H4 (cell line): ENCODE results near the gene CHID1. TPM values are rescaled to one million over a fixed set of nuclear protein-coding genes. Genes with fewer than 3 reads are reported as not detected.

Source experiments
- DNase-seq: peaks from one replicate; pipeline ENCODE4 v3.0.0-alpha.2; 2015; ENCODE audit warnings: low spot score
- total RNA-seq: library from RNA; depleted of rRNA; stranded (reverse); fragments of >200 nt; shearing (Covaris generic); gene quantifications from 2 replicates; pipeline ENCODE4 v1.2.3, GENCODE V29; 2014

CHID1 gene
- total RNA-seq, 1 experiment from 2014 or later: 65.1 TPM

DNA sequence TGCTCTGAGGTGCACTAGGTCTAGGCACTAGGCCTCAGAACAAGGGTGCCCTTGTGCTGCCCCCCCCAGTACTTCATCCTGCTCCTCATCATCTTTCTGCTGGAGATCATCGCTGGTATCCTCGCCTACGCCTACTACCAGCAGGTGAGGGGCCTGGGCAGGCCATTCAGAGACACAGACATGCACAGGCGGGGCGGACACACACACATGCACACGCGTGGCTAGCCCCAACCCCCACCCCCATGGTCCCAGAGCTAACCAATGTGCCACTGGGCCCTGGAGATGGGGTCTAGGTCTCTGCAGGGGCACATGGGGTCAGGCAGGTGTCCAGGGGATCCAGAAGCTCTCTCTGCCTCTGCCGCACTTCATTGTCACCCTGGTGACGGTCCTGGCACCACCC, 73.9 kb downstream of the CHID1 start:
- DNase-seq: no peak

DNA sequence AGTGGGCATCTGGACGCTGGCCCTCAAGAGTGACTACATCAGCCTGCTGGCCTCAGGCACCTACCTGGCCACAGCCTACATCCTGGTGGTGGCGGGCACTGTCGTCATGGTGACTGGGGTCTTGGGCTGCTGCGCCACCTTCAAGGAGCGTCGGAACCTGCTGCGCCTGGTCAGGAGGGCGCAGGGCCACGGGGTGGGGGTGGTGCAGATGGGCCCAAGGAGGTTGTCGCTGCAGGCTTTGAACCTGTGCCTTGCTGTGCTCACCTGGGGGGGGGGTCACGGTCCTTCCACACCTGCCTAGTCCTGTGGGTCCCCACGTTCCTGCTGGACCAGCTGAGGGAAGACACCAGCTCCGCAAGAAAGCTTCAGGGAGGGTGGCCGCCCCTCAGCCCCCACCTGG, 74.3 kb downstream of the CHID1 start:
- DNase-seq: no peak

DNA sequence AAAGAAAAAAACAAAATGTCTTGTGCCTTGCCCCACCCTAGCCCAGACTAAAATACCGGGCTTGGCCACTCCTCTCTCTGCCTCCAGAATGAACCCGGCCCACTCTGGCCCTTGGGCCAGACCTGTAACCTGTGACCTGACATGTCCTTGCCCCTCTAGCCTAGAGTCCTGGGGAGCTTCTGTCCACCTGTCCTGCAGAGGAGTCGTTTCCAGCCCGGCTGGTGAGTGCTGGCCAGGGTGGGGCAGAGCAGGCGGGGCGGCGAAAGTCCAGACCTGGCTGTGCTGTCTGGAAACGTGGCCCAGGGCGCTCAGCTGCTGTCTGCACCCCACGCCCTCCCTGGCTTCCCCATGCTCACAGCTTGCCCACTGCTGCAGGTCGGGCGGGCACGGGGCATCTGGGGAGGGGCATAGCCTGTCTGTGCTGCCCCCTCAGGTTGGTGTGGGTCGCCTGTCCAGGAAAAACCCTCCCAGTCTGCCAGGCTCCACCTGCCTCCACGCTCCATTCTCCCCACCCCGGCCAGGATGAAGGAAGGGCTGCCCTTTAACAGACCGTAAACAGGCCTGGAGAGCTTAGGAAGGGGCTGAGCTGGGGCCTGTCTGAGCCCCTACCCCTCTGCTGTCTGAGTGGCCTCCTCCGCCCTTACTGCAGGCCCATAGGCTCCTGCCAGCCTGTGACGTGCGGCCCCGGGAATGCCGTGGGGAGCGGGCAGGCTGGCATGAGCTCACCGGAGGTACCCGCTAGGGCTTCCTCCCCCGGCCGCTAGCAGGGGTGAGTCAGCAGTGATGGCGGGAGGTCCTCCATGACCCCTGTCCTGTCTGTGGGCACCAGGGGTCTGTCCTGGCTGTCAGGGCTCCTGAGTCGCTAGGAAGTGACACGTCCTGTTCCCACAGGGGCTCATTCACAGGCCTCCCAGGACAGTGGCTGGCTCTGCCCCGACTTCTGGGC, 76.0 kb downstream of the CHID1 start:
- DNase-seq: peak; percentile 99

DNA sequence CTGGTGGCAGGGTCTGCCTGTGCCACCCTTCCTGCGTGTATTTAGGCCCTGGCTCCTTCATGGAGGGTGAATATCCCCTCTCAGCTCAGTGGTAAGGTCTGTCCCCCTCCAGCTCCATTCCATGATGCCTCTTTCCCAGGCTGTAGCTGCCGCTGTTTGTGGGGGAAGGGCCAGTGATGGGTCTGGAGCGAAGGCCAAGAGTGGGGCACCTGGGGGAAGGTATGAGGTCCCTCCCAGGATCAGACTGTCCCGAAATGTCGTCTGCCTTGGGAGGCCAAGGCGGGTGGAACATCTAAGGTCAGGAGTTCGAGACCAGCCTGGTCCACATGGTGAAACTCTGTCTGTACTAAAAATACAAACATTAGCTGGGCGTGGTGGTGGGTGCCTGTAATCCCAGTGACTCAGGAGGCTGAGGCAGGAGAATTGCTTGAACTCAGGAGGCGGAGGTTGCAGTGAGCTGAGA, 76.7 kb downstream of the CHID1 start:
- no peak for DNase-seq

DNA sequence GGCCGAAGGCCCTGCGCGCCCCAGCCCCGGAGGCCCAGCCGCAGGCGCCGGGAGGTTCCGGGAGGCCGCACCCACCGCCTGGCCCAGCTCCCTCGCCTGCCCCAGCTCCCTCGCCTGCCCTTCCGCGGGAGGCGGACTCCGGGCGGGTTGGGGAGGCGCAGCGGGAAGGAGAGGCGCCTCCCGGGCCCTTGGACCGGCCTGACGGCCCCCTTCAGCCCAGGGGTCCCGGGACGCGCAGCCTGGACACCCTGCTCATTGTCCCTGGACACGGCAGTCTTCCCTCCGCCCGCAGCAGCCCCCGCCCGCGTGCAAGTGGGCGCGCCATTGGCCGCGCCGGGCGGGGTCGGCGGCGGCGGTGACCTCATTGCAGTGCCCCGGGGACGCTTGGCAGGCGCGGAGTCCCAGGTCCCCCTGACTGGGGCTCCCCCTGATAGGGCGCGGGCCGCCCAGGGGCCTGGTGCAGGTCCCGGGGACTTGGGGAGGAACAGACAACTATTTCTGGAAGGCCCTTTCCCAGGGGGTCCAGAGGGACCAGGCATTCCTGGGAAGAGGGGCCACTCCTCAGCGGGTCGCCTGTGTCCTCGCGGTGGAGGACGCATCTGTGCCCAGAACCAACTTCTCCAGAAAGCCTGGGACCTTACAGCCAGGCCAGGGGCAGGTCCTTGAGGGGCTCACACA, 77.4 kb downstream of the CHID1 start:
- DNase-seq: no peak

DNA sequence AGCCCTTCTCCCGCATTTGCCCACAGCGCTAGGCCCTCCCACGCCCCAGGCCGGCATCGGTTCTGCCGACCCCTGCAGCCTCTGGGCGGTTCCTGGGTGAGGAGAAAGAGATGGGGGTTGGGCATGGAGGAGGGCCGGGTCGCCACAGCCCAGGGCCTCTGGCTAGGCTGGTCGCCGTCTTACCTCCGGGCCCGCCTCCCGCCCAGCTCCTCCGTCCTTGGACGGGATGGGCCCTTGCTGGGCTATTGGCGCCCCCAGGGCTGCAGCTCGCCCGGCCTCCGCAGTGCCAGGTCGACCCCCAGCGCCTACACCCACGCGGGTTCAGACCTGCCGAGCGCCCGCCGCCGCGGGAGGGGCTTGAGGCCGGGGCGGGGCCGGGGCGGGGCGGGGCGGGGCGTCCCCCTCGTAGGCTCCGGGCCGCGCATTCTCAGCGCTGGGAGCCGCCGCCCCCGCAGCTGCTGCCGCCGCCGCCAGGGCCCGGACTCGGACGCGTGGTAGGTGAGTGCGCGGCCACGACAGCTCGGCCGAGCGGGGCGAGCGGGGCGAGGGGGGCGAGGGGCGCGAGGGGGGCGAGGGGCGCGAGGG, 78.0 kb downstream of the CHID1 start, which contains the start of gene CD151:
Gene CD151 (plus strand): TSS at position 424 of the 585 bp plus-strand sequence. CDS start 3,118 bp downstream, outside the sequence.
- no peak for DNase-seq

DNA sequence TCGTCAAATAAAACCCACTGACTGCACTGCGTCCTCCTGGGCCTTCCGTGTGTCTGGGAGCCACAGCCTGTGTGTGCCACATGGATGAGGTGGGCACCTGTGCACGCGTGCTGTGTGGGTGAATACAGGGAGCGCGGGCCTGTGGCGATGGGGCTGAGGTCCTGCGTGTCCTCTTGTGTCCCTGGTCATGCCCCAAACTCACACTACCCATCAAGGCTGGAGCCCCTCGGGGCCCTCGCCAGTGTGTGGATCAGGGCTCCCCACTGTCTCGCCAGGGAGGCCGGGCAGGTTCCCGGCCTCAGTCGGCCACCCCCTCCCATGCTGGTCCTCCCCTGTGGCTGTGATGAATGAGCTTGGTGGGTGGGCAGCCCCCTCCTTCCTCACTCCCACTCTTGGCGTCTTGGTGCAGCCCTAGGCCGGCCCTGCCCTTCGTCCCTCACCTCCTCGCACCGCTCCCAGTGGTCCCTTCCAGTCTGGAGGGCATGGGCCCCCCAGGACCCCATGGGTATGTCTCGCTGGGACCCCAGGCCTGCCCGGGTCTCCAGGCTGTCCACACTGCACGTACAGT, 78.6 kb downstream of the CHID1 start:
- no peak for DNase-seq

DNA sequence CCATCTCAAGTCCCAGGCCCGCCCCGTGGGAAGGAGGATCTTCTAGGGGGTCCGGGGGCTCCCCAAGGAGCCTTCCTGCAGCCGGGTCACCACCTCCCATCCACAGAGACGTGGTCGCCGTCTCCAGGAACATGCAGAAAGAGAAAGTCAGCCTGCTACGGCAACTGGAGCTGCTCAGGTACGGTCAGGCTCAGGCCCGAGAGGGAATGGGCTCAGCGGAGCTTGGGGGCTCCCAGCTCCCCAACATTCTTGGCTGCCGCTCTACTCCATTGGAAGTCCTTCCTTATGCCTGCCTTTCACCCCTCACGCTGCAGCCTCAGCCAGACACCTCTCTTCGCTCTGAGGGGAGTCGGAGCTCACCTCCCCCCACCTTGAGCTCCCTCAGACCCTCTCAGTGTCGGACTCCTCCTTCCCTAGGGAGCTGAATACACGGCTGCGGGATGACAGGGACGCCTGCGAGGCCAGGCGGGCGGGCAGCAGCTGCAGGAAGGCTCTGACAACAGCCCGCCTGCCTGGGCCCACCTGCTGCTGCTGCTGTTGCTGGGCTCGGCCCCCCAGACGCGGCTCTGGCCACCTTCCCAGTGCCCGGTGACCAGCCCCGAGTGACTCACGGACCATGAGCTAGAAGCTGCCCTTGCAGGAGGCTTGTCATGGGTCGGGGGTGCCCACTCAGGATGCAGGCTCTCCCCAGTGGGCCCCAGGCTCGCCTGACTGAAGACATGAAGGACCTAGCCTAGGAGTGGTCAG, 79.3 kb downstream of the CHID1 start:
- no peak for DNase-seq

DNA sequence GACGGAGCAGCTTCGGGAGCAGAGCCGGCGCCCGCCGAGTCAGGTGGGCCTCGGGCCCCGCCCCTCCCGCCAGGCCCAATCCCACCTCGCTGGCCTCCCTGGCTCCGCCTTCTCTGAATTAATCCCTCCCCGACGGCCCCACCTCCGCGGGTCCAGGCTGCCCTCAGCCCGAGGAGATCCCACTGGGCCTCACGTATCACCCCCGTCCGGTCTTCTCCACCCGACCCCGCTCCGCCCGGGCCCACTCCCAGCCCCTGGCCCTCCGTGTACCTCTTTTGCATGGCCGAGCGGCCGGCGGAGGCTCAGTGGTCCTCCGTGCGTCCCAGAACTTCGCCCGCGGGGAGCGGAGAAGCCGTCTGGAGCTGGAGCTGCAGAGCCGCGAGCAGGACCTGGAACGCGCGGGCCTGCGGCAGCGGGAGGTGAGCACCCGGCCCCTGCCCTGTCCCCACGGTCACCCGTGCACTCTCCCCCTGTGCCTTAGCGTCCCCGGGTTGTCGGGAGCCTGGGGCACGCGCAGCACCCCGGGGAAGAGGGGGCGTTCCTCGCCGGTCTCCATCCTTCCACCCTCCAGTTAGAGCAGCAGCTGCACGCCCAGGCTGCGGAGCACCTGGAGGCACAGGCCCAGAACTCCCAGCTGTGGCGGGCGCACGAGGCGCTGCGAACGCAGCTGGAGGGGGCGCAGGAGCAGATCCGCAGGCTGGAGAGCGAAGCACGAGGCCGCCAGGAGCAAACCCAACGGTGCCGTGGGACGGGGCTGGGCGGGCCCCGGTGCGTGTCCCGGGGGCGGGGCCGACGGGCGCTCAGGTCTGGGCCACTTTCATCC, 80.1 kb downstream of the CHID1 start:
- DNase-seq: no peak

DNA sequence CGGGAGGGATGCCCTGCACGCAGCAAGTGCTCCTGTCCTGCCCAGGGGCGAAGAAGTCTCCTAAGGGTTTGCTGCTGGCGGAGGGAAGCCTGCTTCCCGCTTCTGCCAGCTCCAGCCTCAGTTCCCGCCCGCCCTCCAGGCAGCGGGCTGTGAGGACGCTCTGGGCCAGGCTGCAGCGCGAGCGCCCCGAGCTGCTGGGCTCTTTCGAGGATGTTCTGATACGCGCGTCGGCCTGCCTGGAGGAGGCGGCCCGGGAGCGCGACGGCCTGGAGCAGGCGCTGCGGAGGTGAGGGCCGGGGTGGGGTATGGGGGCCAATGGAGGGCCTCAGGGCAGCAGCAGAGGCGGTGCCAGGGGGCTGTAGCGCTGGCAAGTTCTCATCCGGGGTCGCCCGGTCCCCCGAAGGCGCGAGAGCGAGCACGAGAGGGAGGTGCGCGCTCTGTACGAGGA, 80.7 kb downstream of the CHID1 start:
- DNase-seq: no peak

DNA sequence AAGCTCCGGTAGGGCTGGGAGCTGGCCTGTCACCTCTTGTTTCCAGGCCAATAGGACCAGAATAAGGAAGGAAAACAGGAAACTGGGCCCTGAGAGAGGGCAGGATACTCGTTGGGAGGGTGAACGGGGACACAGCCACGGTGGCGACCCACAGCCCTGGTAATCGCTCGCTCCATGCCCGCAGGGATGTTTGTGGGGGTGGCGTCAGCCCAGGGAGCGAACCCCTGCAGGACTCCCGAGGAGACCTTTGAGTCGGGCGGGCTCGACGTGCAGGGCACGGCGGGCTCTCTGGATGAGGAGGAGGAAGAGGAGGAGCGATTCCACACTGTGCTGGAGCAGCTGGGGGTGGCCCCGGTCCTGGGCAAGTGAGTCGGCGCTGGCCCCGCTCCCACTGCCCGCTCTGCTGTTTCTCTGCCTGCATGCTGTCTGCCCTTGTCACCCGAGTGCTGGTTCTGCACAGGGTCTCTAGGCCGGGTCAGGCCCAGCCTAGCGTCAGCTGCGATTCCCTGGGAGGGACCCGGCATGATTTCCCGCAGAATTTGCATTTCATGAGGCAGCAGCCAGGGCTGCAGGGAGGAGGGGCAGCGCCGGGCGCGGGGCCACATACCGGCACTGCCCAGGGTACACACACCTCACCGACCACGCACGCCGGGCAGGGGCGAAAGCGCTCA, 81.3 kb downstream of the CHID1 start:
- DNase-seq: no peak

DNA sequence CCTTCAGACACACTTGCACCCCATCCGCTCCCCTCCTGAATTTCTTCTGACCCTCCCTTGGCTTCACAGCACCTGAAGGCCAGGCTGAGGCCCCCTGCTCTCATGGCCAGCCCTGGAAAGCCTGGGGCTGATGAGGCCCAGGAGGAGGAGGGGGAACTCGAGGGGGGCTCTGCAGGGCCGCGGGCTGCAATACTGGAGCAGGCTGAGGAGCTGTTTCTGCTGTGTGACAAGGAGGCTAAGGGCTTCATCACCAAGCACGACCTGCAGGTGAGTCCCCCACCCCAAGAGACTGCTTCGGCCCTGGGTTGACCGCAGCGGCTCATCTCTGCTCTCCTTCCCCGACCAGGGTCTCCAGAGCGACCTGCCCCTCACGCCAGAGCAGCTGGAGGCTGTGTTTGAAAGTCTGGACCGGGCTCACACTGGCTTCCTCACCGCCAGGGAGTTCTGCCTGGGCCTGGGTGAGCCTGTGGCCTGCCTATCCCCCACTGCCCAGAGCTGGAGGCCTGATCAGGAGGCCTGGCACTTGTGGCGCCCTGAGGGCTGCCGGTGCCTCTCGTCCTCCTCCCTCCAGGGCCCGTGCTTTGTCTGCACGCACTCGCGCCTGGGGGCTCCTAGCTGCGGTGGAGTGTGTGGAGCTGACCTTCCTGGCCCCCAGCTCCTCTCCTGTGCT, 82.0 kb downstream of the CHID1 start:
- no peak for DNase-seq

DNA sequence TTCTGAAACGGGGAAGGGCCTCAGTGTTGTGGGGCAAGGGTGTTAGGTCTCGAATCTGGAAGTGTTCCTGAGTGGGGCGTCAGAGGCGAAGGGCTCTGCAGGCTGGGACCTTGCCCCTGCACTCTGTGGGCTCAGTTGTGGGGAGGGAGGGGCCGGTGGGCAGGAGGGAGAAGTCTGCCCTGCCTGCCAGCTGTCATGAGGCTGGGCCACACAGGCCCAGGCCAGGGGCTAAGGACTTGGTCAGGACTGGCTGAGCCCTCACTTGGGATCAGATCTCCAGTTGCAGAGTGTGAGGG, 82.8 kb downstream of the CHID1 start, which contains the start of gene CRACR2B:
Gene CRACR2B (plus strand): TSS at position 23 of the 296 bp plus-strand sequence. CDS start 689 bp downstream, outside the sequence.
- no peak for DNase-seq

DNA sequence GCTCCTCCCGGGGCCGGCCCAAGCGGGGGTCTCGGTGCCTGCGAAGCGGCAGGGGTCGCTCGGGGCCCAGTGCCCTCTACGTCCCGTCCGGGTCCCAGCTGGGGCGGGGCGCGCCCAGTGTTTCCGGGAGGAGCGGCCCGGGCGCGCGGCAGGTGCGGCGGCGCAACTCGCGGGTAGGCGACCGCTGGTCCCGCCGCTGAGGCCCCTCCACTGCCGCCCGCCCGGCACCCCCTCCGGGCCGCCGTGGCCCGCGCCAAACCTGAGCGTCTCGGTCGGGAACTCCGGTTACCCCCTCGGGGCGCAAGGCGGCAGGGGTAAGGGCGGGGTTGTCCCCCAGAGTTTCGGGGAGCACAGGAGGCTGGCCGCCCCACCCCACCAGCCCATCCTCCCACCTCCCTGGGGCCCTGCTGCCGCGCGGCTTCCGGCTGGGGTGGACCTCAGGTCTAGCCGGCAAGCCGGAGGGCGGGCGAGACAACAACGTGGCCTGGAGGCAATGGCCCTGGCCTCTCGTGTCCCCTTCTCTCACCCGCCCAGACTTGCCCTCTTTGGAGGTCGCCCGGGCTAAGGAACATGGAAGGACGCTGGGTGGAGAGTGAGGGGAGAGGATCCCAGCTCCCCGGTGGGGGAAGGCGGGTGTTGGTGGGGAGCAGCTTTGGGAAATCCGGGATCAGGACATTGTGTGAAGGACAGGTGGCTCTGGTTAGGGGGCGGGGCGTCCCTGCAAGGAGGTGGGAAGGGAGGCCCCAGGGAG, 83.3 kb downstream of the CHID1 start:
- no peak for DNase-seq

DNA sequence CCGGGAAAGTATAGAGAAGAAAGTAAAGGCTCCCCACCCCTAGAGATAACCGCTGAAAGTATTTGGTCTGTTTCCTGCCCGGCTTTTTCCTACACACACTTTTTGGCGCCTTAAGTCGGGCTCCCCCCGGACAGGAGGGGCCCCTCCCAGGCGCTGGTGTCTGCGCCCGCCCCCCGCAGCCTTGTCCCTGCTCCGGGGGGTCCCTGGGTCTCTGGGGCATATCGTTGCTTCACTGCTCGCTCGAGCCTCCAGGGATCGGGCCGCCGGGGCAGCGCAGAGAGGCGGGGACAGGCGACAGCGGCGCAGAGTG, 83.8 kb downstream of the CHID1 start:
- no peak for DNase-seq

DNA sequence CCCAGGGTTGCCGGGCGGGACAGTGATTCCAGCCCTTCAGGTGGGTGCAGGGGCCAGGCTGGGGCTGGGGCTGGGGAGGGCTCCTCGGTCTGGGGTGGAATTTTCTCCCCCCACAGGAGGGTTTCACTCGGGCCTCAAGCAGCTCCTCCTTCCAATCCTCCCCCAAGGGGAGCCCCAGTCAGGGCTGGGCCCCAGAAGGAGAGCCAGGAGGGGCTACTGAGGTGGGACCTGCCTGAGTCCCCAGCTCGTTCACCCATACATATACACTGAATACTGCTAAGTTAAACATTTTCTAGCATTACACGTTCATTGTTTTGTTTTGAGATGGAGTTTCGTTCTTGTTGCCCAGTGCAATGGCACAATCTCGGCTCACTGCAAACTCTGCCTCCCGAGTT, 84.4 kb downstream of the CHID1 start:
- DNase-seq: no peak

DNA sequence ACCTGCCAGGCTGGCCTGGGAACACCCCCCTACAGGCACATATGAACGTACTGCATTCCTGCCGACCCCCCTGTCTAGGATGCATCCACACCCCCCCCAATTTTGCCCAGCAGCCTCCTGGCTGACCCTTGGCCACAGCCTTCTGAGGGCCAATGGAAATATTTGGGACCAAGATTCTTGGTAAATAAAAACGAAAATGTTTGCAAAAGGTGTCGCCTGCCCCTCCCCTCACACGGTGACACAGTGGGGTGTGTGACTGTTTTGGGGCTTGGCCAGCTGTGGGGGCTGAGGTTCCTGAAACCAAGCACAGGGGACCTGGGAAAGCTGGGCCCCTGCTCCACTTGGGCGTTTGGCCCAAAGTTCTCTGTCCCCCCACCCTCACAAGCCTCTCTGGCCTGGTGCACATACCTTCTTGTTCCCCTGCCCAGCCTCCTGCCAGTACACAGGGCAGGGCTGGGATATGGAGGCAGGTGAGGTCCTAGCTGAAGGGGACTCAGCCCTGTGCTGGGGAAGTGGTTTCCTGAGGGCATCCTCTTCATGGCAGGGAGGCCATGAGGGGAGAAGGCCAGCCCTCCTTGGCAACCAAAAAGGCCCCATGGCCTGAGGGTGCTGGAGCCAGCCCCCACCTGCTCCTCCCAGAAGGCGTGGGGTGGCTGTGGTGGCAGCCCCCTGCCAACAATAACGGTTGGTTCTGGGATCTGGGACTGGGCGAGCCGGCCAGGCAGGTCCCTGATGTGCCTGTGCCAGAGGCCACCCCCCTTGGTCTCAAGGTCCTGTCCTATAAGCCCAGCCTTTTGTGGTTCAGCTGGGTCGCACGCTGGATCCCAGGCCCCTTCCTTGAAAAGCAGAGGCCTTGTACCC, 85.0 kb downstream of the CHID1 start:
- DNase-seq: no peak

DNA sequence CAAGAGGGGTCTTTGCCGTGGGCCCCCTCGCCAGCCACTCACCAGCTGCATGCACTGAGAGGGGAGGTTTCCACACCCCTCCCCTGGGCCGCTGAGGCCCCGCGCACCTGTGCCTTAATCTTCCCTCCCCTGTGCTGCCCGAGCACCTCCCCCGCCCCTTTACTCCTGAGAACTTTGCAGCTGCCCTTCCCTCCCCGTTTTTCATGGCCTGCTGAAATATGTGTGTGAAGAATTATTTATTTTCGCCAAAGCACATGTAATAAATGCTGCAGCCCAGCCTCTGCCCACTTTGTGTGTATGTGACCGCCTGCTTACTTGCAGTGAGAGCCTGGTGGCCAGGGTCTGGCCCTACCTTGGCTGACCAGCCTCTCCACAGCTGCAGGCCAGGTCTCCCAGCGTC, 85.7 kb downstream of the CHID1 start:
- no peak for DNase-seq
